HG03565 (cell line): ENCODE measurements around the gene GATA3.

Source experiments
- ATAC-seq: cut with Tn5 transposase; IDR thresholded peaks from one replicate; pipeline ENCODE4 v1.9.1; 2021; ENCODE audit warnings: mild to moderate bottlenecking, moderate library complexity; ENCODE audit not compliant: unreplicated experiment

Gene GATA3

GRCh38 chr10:8050556-8051108 is 3.9 kb upstream of the GATA3 start:
- ATAC-seq: no peak

GRCh38 chr10:8051109-8051821 is 3.2 kb upstream of the GATA3 start:
- ATAC-seq: no peak

- no peak for ATAC-seq
Observed at GRCh38 chr10:8051851-8052257, 2.6 kb upstream of the GATA3 start.

GRCh38 chr10:8052341-8052955 is 2.0 kb upstream of the GATA3 start:
- ATAC-seq: no peak

GRCh38 chr10:8052956-8053445 is 1.5 kb upstream of the GATA3 start:
- ATAC-seq: no peak

- peak; percentile 67 for ATAC-seq
Observed at GRCh38 chr10:8053446-8054243, 843 bp upstream of the GATA3 start.

GRCh38 chr10:8054244-8054493 is 319 bp upstream of the GATA3 start:
- no peak for ATAC-seq

- ATAC-seq: no peak
Observed at GRCh38 chr10:8055420-8056349, 1.2 kb downstream of the GATA3 start.

GRCh38 chr10:8056378-8056777 is 1.9 kb downstream of the GATA3 start:
- ATAC-seq: no peak

GRCh38 chr10:8056871-8057331 is 2.4 kb downstream of the GATA3 start:
- peak; percentile 30 for ATAC-seq

- ATAC-seq: no peak
Observed at GRCh38 chr10:8057636-8058273, 3.3 kb downstream of the GATA3 start.

- ATAC-seq: no peak
Observed at GRCh38 chr10:8058274-8059111, 4.0 kb downstream of the GATA3 start.

GRCh38 chr10:8059191-8059936 is 4.9 kb downstream of the GATA3 start:
- ATAC-seq: no peak

GRCh38 chr10:8060010-8060703 is 5.7 kb downstream of the GATA3 start:
- peak; percentile 28 for ATAC-seq

GRCh38 chr10:8060704-8061121 is 6.2 kb downstream of the GATA3 start:
- ATAC-seq: no peak

GRCh38 chr10:8061274-8062211 is 7.1 kb downstream of the GATA3 start:
- no peak for ATAC-seq
